Panc1 (cell line): ENCODE measurements around the gene BBX. TPM values are rescaled to one million over a fixed set of nuclear protein-coding genes. Genes with fewer than 3 reads are reported as not detected.

Experiments
- ATAC-seq: fragments of 200-7000 bp; cut with Tn5 transposase; 2 replicates; pipeline ENCODE4 v1.9.1; 2020; ENCODE audit warnings: mild to moderate bottlenecking, moderate library complexity
- BruUV-seq: library from RNA; stranded (reverse); fragments of 400-500 nt; replicated peaks from 2 replicates; lab custom pipeline; 2021; lab: Mats Ljungman, UMichigan
- CTCF ChIA-PET: fragments of 300-600 bp; sonication (Branson Sonifier 250); formaldehyde crosslinking; loops from one replicate; lab custom pipeline; 2022; ENCODE audit warnings: antibody characterized with exemption; lab: Charles Lee
- POLR2A ChIA-PET: fragments of 300-600 bp; sonication (Branson Sonifier 250); formaldehyde crosslinking; loops from one replicate; lab custom pipeline; 2022; ENCODE audit warnings: antibody characterized with exemption; lab: Charles Lee
- DNase-seq: peaks from one replicate; pipeline ENCODE4 v3.0.0-alpha.2; 2010; ENCODE audit warnings: low read depth, low spot score
- H3K27ac ChIP-seq: 2 replicates; pipeline ENCODE4 v1.5.1; 2011; ENCODE audit warnings: mild to moderate bottlenecking, low read length, inconsistent platforms
- H3K27me3 ChIP-seq: fragments of 200-500 bp; sonication (Bioruptor generic); 2 replicates; pipeline ENCODE4 v1.6.0; 2014; ENCODE audit warnings: low read length, inconsistent platforms; ENCODE audit not compliant: control insufficient read depth, insufficient read depth
- H3K36me3 ChIP-seq: fragments of 200-500 bp; sonication (Bioruptor generic); 2 replicates; pipeline ENCODE4 v1.5.1; 2014; ENCODE audit warnings: inconsistent platforms, mild to moderate bottlenecking, low read length, moderate library complexity; ENCODE audit not compliant: control insufficient read depth, insufficient read depth
- H3K4me1 ChIP-seq: 2 replicates; pipeline ENCODE4 v1.5.1; 2011; ENCODE audit warnings: inconsistent platforms, mild to moderate bottlenecking, low read length, moderate library complexity; ENCODE audit not compliant: control insufficient read depth, insufficient read depth
- H3K4me3 ChIP-seq, 2 experiments: 2 replicates each; pipeline ENCODE4 v1.5.1; 2011 to 2012; ENCODE audit warnings: low read depth in 2 of 2, low read length in 2 of 2, mild to moderate bottlenecking in 2 of 2, inconsistent platforms in 1 of 2, moderate library complexity in 1 of 2
- H3K9me3 ChIP-seq: fragments of 200-500 bp; sonication (Bioruptor generic); 2 replicates; pipeline ENCODE4 v1.5.1; 2014; ENCODE audit warnings: low read depth, mild to moderate bottlenecking, inconsistent platforms, low read length, moderate library complexity; ENCODE audit not compliant: control insufficient read depth, insufficient read depth
- POLR2AphosphoS5 ChIP-seq: IDR thresholded peaks from 2 replicates; pipeline ENCODE4 v1.6.1; 2012; ENCODE audit warnings: mild to moderate bottlenecking, low read depth, low read length, moderate library complexity
- REST ChIP-seq, 2 experiments: IDR thresholded peaks; 2 replicates each; pipeline ENCODE4 v1.6.1; 2011 to 2012; ENCODE audit warnings: low read depth in 2 of 2, control low read depth in 1 of 2, low read length in 1 of 2, mild to moderate bottlenecking in 1 of 2, moderate library complexity in 1 of 2; ENCODE audit not compliant: insufficient read depth in 1 of 2
- SIN3A ChIP-seq: IDR thresholded peaks from 2 replicates; pipeline ENCODE4 v1.6.1; 2012; ENCODE audit warnings: low read depth, mild to moderate bottlenecking, low read length, moderate library complexity, borderline replicate concordance; ENCODE audit not compliant: insufficient read depth
- TCF7L2 ChIP-seq: IDR thresholded peaks from 2 replicates; pipeline ENCODE4 v1.6.1; 2011; ENCODE audit warnings: mild to moderate bottlenecking, low read depth, low read length, inconsistent platforms
- in situ Hi-C: cut with HindIII; loops from 2 replicates; pipeline ENCODE4 v1.10.0; 2016; ENCODE audit warnings: low sequenced_read_pairs, low pct_unique_long_range_greater_than_20kb
- intact Hi-C: fragments of 100-400 bp; cut with micrococcal nuclease; formaldehyde crosslinking; loops from one replicate; pipeline ENCODE4 v1.10.0; 2022; ENCODE audit not compliant: unreplicated experiment
- total RNA-seq: library from RNA; stranded (reverse); gene quantifications from one replicate; pipeline ENCODE4 v1.2.1, GENCODE V29; 2021; ENCODE audit not compliant: unreplicated experiment
- TF ChIP-seq, protein P1 (sequence below): fragments of 450-650 bp; IDR thresholded peaks from 2 replicates; pipeline ENCODE4 v1.5.1; 2017; ENCODE audit warnings: mild to moderate bottlenecking

BBX gene
- total RNA-seq, 1 experiment from 2014 or later, result 28.5 TPM

DNA sequence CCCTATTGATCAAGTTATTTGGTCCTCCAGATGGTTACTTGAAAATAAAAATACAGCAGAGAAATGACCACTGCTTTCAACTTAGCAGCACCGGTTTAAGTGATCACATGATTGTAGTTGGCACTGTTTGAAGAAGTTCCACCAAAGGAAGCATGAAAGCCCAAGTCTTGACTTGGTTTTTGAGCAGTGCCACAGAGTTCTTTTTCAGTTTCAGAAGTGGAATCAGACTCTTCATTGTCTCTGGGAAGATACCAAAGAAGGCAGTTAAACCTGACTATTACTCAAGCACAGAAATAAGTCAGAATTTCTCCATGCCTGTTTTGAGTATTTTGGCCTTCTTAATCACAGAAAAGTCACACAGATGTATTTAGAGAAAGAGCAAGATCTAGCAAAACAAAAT is 66.7 kb downstream of the BBX start:
- intact Hi-C loops, result no loop called here
- no peak overlapping the region for H3K27ac ChIP-seq
- H3K27me3 ChIP-seq, result no peaks in the 10 kb centered on the region
- CTCF ChIA-PET, result no interaction called here
- no TSS peak for BruUV-seq
- H3K4me1 ChIP-seq, result no peaks in the 10 kb centered on the region
- no peak overlapping the region for H3K4me3 ChIP-seq
- no peak for TF ChIP-seq SIN3A
- no peak for TF ChIP-seq TCF7L2
- TF ChIP-seq, protein P1, sequence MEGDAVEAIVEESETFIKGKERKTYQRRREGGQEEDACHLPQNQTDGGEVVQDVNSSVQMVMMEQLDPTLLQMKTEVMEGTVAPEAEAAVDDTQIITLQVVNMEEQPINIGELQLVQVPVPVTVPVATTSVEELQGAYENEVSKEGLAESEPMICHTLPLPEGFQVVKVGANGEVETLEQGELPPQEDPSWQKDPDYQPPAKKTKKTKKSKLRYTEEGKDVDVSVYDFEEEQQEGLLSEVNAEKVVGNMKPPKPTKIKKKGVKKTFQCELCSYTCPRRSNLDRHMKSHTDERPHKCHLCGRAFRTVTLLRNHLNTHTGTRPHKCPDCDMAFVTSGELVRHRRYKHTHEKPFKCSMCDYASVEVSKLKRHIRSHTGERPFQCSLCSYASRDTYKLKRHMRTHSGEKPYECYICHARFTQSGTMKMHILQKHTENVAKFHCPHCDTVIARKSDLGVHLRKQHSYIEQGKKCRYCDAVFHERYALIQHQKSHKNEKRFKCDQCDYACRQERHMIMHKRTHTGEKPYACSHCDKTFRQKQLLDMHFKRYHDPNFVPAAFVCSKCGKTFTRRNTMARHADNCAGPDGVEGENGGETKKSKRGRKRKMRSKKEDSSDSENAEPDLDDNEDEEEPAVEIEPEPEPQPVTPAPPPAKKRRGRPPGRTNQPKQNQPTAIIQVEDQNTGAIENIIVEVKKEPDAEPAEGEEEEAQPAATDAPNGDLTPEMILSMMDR, result no peak
- TF ChIP-seq POLR2AphosphoS5, result no peak
- TF ChIP-seq REST (IDR thresholded peaks at IDR 0.05; ENCODE audit: insufficient read depth in 1 of 2, low read depth in 2 of 2, low read length in 1 of 2), result no peak
- POLR2A ChIA-PET, result no interaction called here
- in situ Hi-C loops, result no loop called here
- H3K36me3 ChIP-seq, result no peaks in the 10 kb centered on the region
- ATAC-seq, result no peak
- no peaks in the 10 kb centered on the region for H3K9me3 ChIP-seq
- DNase-seq, result no peak

GRCh38 chr3:107590786-107591185 is 68.0 kb downstream of the BBX start:
- in situ Hi-C loops, result no loop called here
- CTCF ChIA-PET, result no interaction called here
- Histone ChIP-seq H3K36me3 (no peaks in the 10 kb centered on the region), H3K4me3 (no peak overlapping the region), H3K27ac (no peak overlapping the region), H3K27me3 (no peaks in the 10 kb centered on the region), H3K9me3 (no peaks in the 10 kb centered on the region), H3K4me1 (no peaks in the 10 kb centered on the region)
- POLR2A ChIA-PET, result no interaction called here
- TF ChIP-seq POLR2AphosphoS5 (no peak), REST (IDR thresholded peaks at IDR 0.05; ENCODE audit: insufficient read depth in 1 of 2, low read depth in 2 of 2, low read length in 1 of 2) (no peak), TCF7L2 (no peak), SIN3A (no peak)
- TF ChIP-seq, protein P1, result no peak
- BruUV-seq, result no TSS peak
- DNase-seq, result no peak
- ATAC-seq, result no peak
- intact Hi-C loops, result no loop called here
